Suprapubic skin (tissue), 4 donors: ENCODE results near the gene GSC. TPM values are rescaled to one million over a fixed set of nuclear protein-coding genes. Genes with fewer than 3 reads are reported as not detected.

ENCODE experiments used
- DNase-seq, 2 donors: peaks; one replicate each; pipeline ENCODE4 v3.0.0-alpha.2; 2019; ENCODE audit warnings: low spot score in 2 of 2
- H3K27ac ChIP-seq: fragments of 200-600 bp; sonication (generic); one replicate; pipeline ENCODE4 v1.5.1; 2019
- H3K27me3 ChIP-seq: fragments of 200-600 bp; sonication (generic); one replicate; pipeline ENCODE4 v1.5.1; 2019
- H3K36me3 ChIP-seq: fragments of 200-600 bp; sonication (generic); one replicate; pipeline ENCODE4 v1.5.1; 2019
- H3K4me1 ChIP-seq: fragments of 200-600 bp; sonication (generic); one replicate; pipeline ENCODE4 v1.5.1; 2019
- H3K4me3 ChIP-seq: fragments of 200-600 bp; sonication (generic); one replicate; pipeline ENCODE4 v1.5.1; 2019; ENCODE audit warnings: mild to moderate bottlenecking
- H3K9me3 ChIP-seq: fragments of 200-600 bp; sonication (generic); one replicate; pipeline ENCODE4 v1.5.1; 2019
- CTCF ChIP-seq, 2 donors: fragments of 200-600 bp in 1 of 2; fragments of 450-650 bp in 1 of 2; sonication (generic) in 1 of 2; IDR thresholded peaks; one replicate each; pipeline ENCODE4 v1.5.1; 2016 to 2019; ENCODE audit warnings: antibody characterized with exemption in 2 of 2, mild to moderate bottlenecking in 1 of 2, moderate library complexity in 1 of 2
- EP300 ChIP-seq: sonication (generic); formaldehyde crosslinking; IDR thresholded peaks from one replicate; pipeline ENCODE4 v1.6.1; 2017; ENCODE audit warnings: antibody characterized with exemption
- POLR2A ChIP-seq, 2 donors: fragments of 450-650 bp; IDR thresholded peaks; one replicate each; pipeline ENCODE4 v1.6.1; 2017; ENCODE audit warnings: antibody characterized with exemption in 2 of 2, mild to moderate bottlenecking in 2 of 2, moderate library complexity in 2 of 2
- POLR2AphosphoS5 ChIP-seq, 3 donors: sonication (generic); formaldehyde crosslinking; IDR thresholded peaks; one replicate each; pipeline ENCODE4 v1.6.1; 2017; ENCODE audit warnings: antibody characterized with exemption in 3 of 3
- whole genome bisulfite sequencing: methylation state at CpG from one replicate; pipeline ENCODE4 v1.1.5; 2018; 5-methylcytosine and 5-hydroxymethylcytosine counted together
- total RNA-seq, 4 donors: library from RNA; depleted of rRNA; stranded (reverse); fragments of >200 nt; gene quantifications; one replicate each; pipeline ENCODE4 v1.1.0, GENCODE V29; 2016

The GSC gene
- total RNA-seq, 4 donors from 2014 or later: 1.6 TPM; not detected in 3

GRCh38 chr14:94772548-94772947 is 2.6 kb upstream of the GSC start:
- TF ChIP-seq POLR2AphosphoS5 (IDR thresholded peaks at IDR 0.05): no peak
- no peak for TF ChIP-seq CTCF (IDR thresholded peaks at IDR 0.05)
- no peak for TF ChIP-seq EP300
- TF ChIP-seq POLR2A (IDR thresholded peaks at IDR 0.05): no peak
- Histone ChIP-seq H3K4me1 (peaks cover 29% of the 10 kb centered on the region), H3K9me3 (no peaks in the 10 kb centered on the region), H3K36me3 (no peaks in the 10 kb centered on the region), H3K4me3 (no peak overlapping the region), H3K27ac (no peak overlapping the region), H3K27me3 (peaks cover 100% of the 10 kb centered on the region)
- no peak for DNase-seq
- 51% methylated on average over 8 of the region's 8 CpGs for WGBS

- Histone ChIP-seq H3K27ac (no peak overlapping the region), H3K4me3 (no peak overlapping the region), H3K36me3 (no peaks in the 10 kb centered on the region), H3K4me1 (peaks cover 29% of the 10 kb centered on the region), H3K9me3 (no peaks in the 10 kb centered on the region), H3K27me3 (peaks cover 100% of the 10 kb centered on the region)
- TF ChIP-seq EP300: no peak
- no peak for TF ChIP-seq CTCF (IDR thresholded peaks at IDR 0.05)
- no peak for TF ChIP-seq POLR2A (IDR thresholded peaks at IDR 0.05)
- no peak for TF ChIP-seq POLR2AphosphoS5 (IDR thresholded peaks at IDR 0.05)
- WGBS: 41% methylated on average over 14 of the region's 14 CpGs
- no peak for DNase-seq
Observed at GRCh38 chr14:94771906-94772490, 2.1 kb upstream of the GSC start.

- 65% methylated on average over 32 of the region's 54 CpGs for WGBS
- Histone ChIP-seq H3K27ac (no peak overlapping the region), H3K27me3 (peaks cover 98% of the 10 kb centered on the region), H3K36me3 (no peaks in the 10 kb centered on the region), H3K4me3 (no peak overlapping the region), H3K9me3 (no peaks in the 10 kb centered on the region), H3K4me1 (peaks cover 29% of the 10 kb centered on the region)
- TF ChIP-seq POLR2A (IDR thresholded peaks at IDR 0.05): no peak
- TF ChIP-seq EP300: no peak
- no peak for TF ChIP-seq CTCF (IDR thresholded peaks at IDR 0.05)
- TF ChIP-seq POLR2AphosphoS5 (IDR thresholded peaks at IDR 0.05): no peak
- DNase-seq: no peak
Observed at GRCh38 chr14:94771158-94771905, 1.4 kb upstream of the GSC start.

GRCh38 chr14:94770815-94771157 is 873 bp upstream of the GSC start:
- H3K27me3 ChIP-seq: peaks cover 98% of the 10 kb centered on the region
- no peaks in the 10 kb centered on the region for H3K9me3 ChIP-seq
- no peak for DNase-seq
- H3K36me3 ChIP-seq: no peaks in the 10 kb centered on the region
- TF ChIP-seq CTCF (IDR thresholded peaks at IDR 0.05) (no peak), POLR2A (IDR thresholded peaks at IDR 0.05) (no peak), EP300 (no peak), POLR2AphosphoS5 (IDR thresholded peaks at IDR 0.05) (no peak)
- WGBS: 61% methylated on average over 9 of the region's 9 CpGs
- H3K4me3 ChIP-seq: no peak overlapping the region
- H3K4me1 ChIP-seq: peaks cover 29% of the 10 kb centered on the region
- no peak overlapping the region for H3K27ac ChIP-seq

- Histone ChIP-seq H3K27me3 (peaks cover 97% of the 10 kb centered on the region), H3K4me1 (peaks cover 29% of the 10 kb centered on the region), H3K9me3 (no peaks in the 10 kb centered on the region), H3K4me3 (peak overlapping the region; percentile 57), H3K36me3 (no peaks in the 10 kb centered on the region), H3K27ac (no peak overlapping the region)
- no peak for DNase-seq
- WGBS: 13% methylated on average over 18 of the region's 18 CpGs
- no peak for TF ChIP-seq CTCF (IDR thresholded peaks at IDR 0.05)
- no peak for TF ChIP-seq POLR2AphosphoS5 (IDR thresholded peaks at IDR 0.05)
- no peak for TF ChIP-seq POLR2A (IDR thresholded peaks at IDR 0.05)
- TF ChIP-seq EP300: no peak
Observed at GRCh38 chr14:94770251-94770749, 387 bp upstream of the GSC start.
